OCI-LY1 (cell line): ENCODE data around the gene PIF1.

Experiments
- H2AFZ ChIP-seq: fragments of 200-600 bp; sonication (generic), shearing (Covaris generic); 2 replicates; pipeline ENCODE4 v1.6.0; 2014; ENCODE audit warnings: antibody characterized with exemption, mild to moderate bottlenecking, low read length
- H3F3A ChIP-seq: fragments of 200-600 bp; sonication (generic), shearing (Covaris generic); 2 replicates; pipeline ENCODE4 v1.6.0; 2014; ENCODE audit warnings: mild to moderate bottlenecking, antibody characterized with exemption, low read length, moderate library complexity; ENCODE audit not compliant: insufficient read depth
- H3K27ac ChIP-seq: fragments of 200-600 bp; sonication (generic); 2 replicates; pipeline ENCODE4 v1.5.1; 2014; ENCODE audit warnings: low read length, mixed run types, mild to moderate bottlenecking, low read depth; ENCODE audit not compliant: poor library complexity, severe bottlenecking
- H3K27me3 ChIP-seq: fragments of 200-600 bp; sonication (generic); 2 replicates; pipeline ENCODE4 v1.6.0; 2014; ENCODE audit warnings: antibody characterized with exemption, mild to moderate bottlenecking, low read length, moderate library complexity; ENCODE audit not compliant: insufficient read depth
- H3K36me3 ChIP-seq: fragments of 200-600 bp; sonication (generic); 2 replicates; pipeline ENCODE4 v1.6.1; 2014; ENCODE audit warnings: mild to moderate bottlenecking, antibody characterized with exemption, low read length, moderate library complexity, mixed read lengths; ENCODE audit not compliant: insufficient read depth
- H3K4me1 ChIP-seq: fragments of 200-600 bp; sonication (generic); 2 replicates; pipeline ENCODE4 v1.5.1; 2014; ENCODE audit warnings: mild to moderate bottlenecking, low read length, moderate library complexity; ENCODE audit not compliant: insufficient read depth, severe bottlenecking
- H3K4me2 ChIP-seq: fragments of 200-600 bp; sonication (generic), shearing (Covaris generic); 2 replicates; pipeline ENCODE4 v1.6.1; 2014; ENCODE audit warnings: low read length
- H3K4me3 ChIP-seq: fragments of 200-600 bp; sonication (generic); 2 replicates; pipeline ENCODE4 v1.5.1; 2014; ENCODE audit warnings: low read length, low read depth, mild to moderate bottlenecking, mixed read lengths; ENCODE audit not compliant: poor library complexity, severe bottlenecking
- H3K79me2 ChIP-seq: fragments of 200-600 bp; shearing (Covaris generic); 2 replicates; pipeline ENCODE4 v1.6.1; 2016; ENCODE audit warnings: mixed run types, low read length, mixed read lengths; ENCODE audit not compliant: insufficient read depth
- H3K9ac ChIP-seq: fragments of 200-600 bp; sonication (generic), shearing (Covaris generic); 2 replicates; pipeline ENCODE4 v1.6.1; 2014; ENCODE audit warnings: mild to moderate bottlenecking, low read length, mixed read lengths
- H3K9me2 ChIP-seq: fragments of 200-600 bp; sonication (generic), shearing (Covaris generic); 2 replicates; pipeline ENCODE4 v1.6.1; 2014; ENCODE audit warnings: low read depth, mild to moderate bottlenecking, low read length, mixed read lengths
- H3K9me3 ChIP-seq: fragments of 200-600 bp; shearing (Covaris generic); 2 replicates; pipeline ENCODE4 v1.6.1; 2014; ENCODE audit warnings: low read length, mixed read lengths
- H4K20me1 ChIP-seq: fragments of 200-600 bp; sonication (generic), shearing (Covaris generic); 2 replicates; pipeline ENCODE4 v1.6.0; 2016; ENCODE audit warnings: mild to moderate bottlenecking, low read length; ENCODE audit not compliant: insufficient read depth
- CTCF ChIP-seq: fragments of 200-600 bp; sonication (generic), shearing (Covaris generic); IDR thresholded peaks from 2 replicates; pipeline ENCODE4 v1.5.1; 2017; ENCODE audit warnings: mild to moderate bottlenecking, antibody characterized with exemption, low read length, moderate library complexity, mixed read lengths
- EZH2 ChIP-seq: fragments of 200-600 bp; sonication (generic), shearing (Covaris generic); IDR thresholded peaks from 2 replicates; pipeline ENCODE4 v1.8.0; 2017; ENCODE audit warnings: borderline replicate concordance, mixed run types, mild to moderate bottlenecking, antibody characterized with exemption, low read length, moderate library complexity, mixed read lengths

PIF1 gene

DNA sequence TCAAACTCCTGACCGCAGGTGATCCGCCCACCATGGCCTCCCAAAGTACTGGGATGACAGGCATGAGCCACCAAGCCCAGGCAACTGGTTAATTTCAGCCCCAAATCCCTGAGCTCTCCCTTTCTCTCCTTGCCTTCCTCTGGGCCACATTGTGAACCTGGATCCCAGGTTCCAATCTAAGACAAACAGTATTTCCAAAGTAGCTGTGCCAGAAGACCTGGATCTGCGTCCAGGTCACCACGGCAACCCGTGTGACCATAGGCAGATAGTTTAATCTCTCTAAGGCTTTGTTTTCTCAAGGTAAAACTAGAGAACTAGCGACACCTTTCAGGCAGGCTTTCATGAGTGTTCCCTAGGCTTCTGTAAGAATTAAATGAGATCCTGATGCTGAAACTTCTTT lies 44.1 kb downstream of the PIF1 start:
- H3K9me3 ChIP-seq, result no peaks in the 10 kb centered on the region
- no peaks in the 10 kb centered on the region for H3K36me3 ChIP-seq
- TF ChIP-seq EZH2, result no peak
- no peak for TF ChIP-seq CTCF
- no peak overlapping the region for H3K4me2 ChIP-seq
- H3K4me1 ChIP-seq, result no peaks in the 10 kb centered on the region
- H2AFZ ChIP-seq, result no peak overlapping the region
- H3F3A ChIP-seq, result no peaks in the 10 kb centered on the region
- no peaks in the 10 kb centered on the region for H3K79me2 ChIP-seq
- peaks cover 18% of the 10 kb centered on the region; the same call in 1 of the 2 replicates for H3K27me3 ChIP-seq
- no peaks in the 10 kb centered on the region for H3K9me2 ChIP-seq
- H4K20me1 ChIP-seq, result no peaks in the 10 kb centered on the region
- H3K27ac ChIP-seq, result no peak overlapping the region
- H3K9ac ChIP-seq, result no peak overlapping the region
- no peak overlapping the region for H3K4me3 ChIP-seq

GRCh38 chr15:64780600-64781156 lies 44.8 kb downstream of the PIF1 start:
- TF ChIP-seq CTCF (no peak), EZH2 (no peak)
- Histone ChIP-seq H4K20me1 (no peaks in the 10 kb centered on the region), H3K27me3 (peaks cover 18% of the 10 kb centered on the region; the same call in 1 of the 2 replicates), H3K9me3 (no peaks in the 10 kb centered on the region), H3K4me2 (no peak overlapping the region), H3K36me3 (no peaks in the 10 kb centered on the region), H3K9me2 (no peaks in the 10 kb centered on the region), H3K4me3 (no peak overlapping the region), H3K9ac (no peak overlapping the region), H2AFZ (no peak overlapping the region), H3K79me2 (no peaks in the 10 kb centered on the region), H3K4me1 (no peaks in the 10 kb centered on the region), H3K27ac (no peak overlapping the region), H3F3A (no peaks in the 10 kb centered on the region)

- Histone ChIP-seq H2AFZ (no peak overlapping the region), H3K27ac (no peak overlapping the region), H3K4me1 (no peaks in the 10 kb centered on the region), H3K4me3 (no peak overlapping the region), H3F3A (no peaks in the 10 kb centered on the region), H3K4me2 (no peak overlapping the region), H3K9me3 (no peaks in the 10 kb centered on the region), H3K9ac (no peak overlapping the region), H3K9me2 (no peaks in the 10 kb centered on the region), H3K79me2 (no peaks in the 10 kb centered on the region), H4K20me1 (no peaks in the 10 kb centered on the region), H3K27me3 (peaks cover 18% of the 10 kb centered on the region; the same call in 1 of the 2 replicates), H3K36me3 (no peaks in the 10 kb centered on the region)
- TF ChIP-seq EZH2, result no peak
- TF ChIP-seq CTCF, result no peak
These were observed 45.8 kb downstream of the PIF1 start for GRCh38 chr15:64779630-64780029.
